Esophagus muscularis mucosa (tissue), 4 donors: ENCODE measurements around the gene LOXL1.

ENCODE experiments used
- EP300 ChIP-seq: sonication (generic); formaldehyde crosslinking; IDR thresholded peaks from one replicate; pipeline ENCODE4 v1.6.1; 2017; ENCODE audit warnings: antibody characterized with exemption
- POLR2A ChIP-seq: fragments of 450-650 bp; IDR thresholded peaks from one replicate; pipeline ENCODE4 v1.6.1; 2017; ENCODE audit warnings: antibody characterized with exemption, moderate library complexity, mild to moderate bottlenecking, low read depth
- POLR2AphosphoS5 ChIP-seq, 2 donors: sonication (generic); formaldehyde crosslinking; IDR thresholded peaks; one replicate each; pipeline ENCODE4 v1.6.1; 2017; ENCODE audit warnings: antibody characterized with exemption in 2 of 2
- TF ChIP-seq, protein P1 (sequence below), 3 experiments: fragments of 200-600 bp in 2 of 3; fragments of 450-650 bp in 1 of 3; sonication (generic) in 2 of 3; IDR thresholded peaks; one replicate each; pipeline ENCODE4 v1.5.1; 2017 to 2019; ENCODE audit warnings: antibody characterized with exemption in 3 of 3, mild to moderate bottlenecking in 2 of 3, moderate library complexity in 1 of 3

GRCh38 chr15:73932381-73933191 is 6.3 kb downstream of the LOXL1 start:
- TF ChIP-seq POLR2AphosphoS5 (IDR thresholded peaks at IDR 0.05) = no peak
- TF ChIP-seq, protein P1, sequence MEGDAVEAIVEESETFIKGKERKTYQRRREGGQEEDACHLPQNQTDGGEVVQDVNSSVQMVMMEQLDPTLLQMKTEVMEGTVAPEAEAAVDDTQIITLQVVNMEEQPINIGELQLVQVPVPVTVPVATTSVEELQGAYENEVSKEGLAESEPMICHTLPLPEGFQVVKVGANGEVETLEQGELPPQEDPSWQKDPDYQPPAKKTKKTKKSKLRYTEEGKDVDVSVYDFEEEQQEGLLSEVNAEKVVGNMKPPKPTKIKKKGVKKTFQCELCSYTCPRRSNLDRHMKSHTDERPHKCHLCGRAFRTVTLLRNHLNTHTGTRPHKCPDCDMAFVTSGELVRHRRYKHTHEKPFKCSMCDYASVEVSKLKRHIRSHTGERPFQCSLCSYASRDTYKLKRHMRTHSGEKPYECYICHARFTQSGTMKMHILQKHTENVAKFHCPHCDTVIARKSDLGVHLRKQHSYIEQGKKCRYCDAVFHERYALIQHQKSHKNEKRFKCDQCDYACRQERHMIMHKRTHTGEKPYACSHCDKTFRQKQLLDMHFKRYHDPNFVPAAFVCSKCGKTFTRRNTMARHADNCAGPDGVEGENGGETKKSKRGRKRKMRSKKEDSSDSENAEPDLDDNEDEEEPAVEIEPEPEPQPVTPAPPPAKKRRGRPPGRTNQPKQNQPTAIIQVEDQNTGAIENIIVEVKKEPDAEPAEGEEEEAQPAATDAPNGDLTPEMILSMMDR (IDR thresholded peaks at IDR 0.05) = no peak
- no peak for TF ChIP-seq POLR2A
- TF ChIP-seq EP300 = no peak
